Glutamatergic neuron (in vitro differentiated cells): ENCODE results near the gene CHST11. TPM values are rescaled to one million over a fixed set of nuclear protein-coding genes. Genes with fewer than 3 reads are reported as not detected.

Experiments
- DNase-seq: peaks from one replicate; pipeline ENCODE4 v3.0.0; 2022
- H3K27ac Mint-ChIP-seq: one replicate; pipeline ENCODE4 v1.8.0; 2020; ENCODE audit warnings: mild to moderate bottlenecking, mixed read lengths, inconsistent platforms; ENCODE audit not compliant: unreplicated experiment
- H3K27me3 Mint-ChIP-seq: one replicate; pipeline ENCODE4 v1.8.0; 2020; ENCODE audit warnings: mild to moderate bottlenecking, moderate library complexity, mixed read lengths, inconsistent platforms; ENCODE audit not compliant: unreplicated experiment
- H3K36me3 Mint-ChIP-seq: one replicate; pipeline ENCODE4 v1.8.0; 2020; ENCODE audit warnings: mild to moderate bottlenecking, mixed read lengths, inconsistent platforms; ENCODE audit not compliant: unreplicated experiment
- H3K4me1 Mint-ChIP-seq: one replicate; pipeline ENCODE4 v1.8.0; 2020; ENCODE audit warnings: mild to moderate bottlenecking, low read depth, mixed read lengths, inconsistent platforms; ENCODE audit not compliant: unreplicated experiment
- H3K4me3 Mint-ChIP-seq: one replicate; pipeline ENCODE4 v1.8.0; 2020; ENCODE audit warnings: mild to moderate bottlenecking, mixed read lengths, inconsistent platforms; ENCODE audit not compliant: unreplicated experiment
- H3K9me3 Mint-ChIP-seq: one replicate; pipeline ENCODE4 v1.8.0; 2020; ENCODE audit warnings: mild to moderate bottlenecking, moderate library complexity, mixed read lengths, inconsistent platforms; ENCODE audit not compliant: unreplicated experiment
- CTCF ChIP-seq: fragments of 200-600 bp; sonication (generic); IDR thresholded peaks from one replicate; pipeline ENCODE4 v1.5.0; 2021; ENCODE audit not compliant: partially characterized antibody, unreplicated experiment
- total RNA-seq: library from RNA; stranded (reverse); fragmentation: NEBNext Ultra II Directional; extraction: Animal tissue kit (Norgen Biotek cat#: 25700); gene quantifications from one replicate; pipeline ENCODE4 v1.2.1, GENCODE V29; 2021; ENCODE audit not compliant: unreplicated experiment

The CHST11 gene
- total RNA-seq, 1 donor from 2014 or later, result 11.5 TPM

DNA sequence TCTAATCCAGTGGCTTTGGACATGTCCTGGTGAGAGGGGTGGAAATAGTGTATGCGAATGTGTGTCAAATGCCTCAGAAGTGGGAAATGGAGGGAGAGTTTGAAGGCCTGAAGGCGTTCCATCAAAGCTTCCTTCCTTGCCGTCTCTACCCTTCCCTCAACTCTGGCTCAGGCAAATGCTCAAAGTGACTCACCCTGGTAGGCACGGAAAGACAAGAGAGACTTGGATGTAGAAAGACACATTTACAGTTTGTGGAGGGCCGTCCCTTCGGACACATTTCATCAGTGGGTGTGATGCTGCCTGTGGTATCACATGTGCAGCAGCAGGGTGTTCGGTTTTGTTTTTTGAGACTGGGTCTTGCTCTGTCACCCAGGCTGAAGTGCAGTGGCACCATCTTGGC is 36.7 kb downstream of the CHST11 start:
- no peak for TF ChIP-seq CTCF
- Mint-ChIP-seq H3K4me1 (peaks cover 4% of the 10 kb centered on the region), H3K4me3 (no peak overlapping the region), H3K27ac (no peak overlapping the region), H3K36me3 (no peaks in the 10 kb centered on the region), H3K9me3 (peaks cover 3% of the 10 kb centered on the region), H3K27me3 (no peaks in the 10 kb centered on the region)
- DNase-seq, result no peak

DNA sequence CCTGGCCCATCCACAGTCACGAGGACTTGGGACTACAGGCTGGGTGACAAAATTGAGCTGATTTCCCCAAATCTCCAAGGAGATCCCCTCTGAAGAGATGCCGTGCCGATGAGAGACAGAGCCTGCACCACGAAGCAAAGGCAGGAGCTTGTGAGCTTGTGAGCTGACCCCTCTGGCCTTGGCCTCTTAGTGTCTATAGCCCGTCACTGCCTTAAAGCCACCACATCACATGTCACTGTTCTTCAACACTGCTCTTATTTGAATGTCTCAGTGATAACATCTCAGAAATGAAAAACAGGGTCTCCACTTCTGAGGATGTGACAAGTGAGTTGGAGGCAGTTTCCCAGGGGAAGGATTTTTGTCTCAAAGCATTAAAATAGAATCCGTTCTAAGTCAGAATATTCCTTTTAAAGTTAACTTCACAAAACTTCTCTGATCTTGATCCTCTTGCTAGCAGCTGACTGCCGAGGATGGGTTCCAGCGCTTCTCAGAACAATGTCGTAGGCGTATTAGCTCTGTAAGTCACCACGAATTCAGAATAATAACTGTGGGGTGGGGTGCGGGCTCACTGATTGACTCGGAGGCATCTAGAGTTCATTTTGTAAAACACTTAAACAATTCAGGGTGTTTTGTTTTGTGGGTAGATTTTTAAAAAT is 37.5 kb downstream of the CHST11 start:
- no peak overlapping the region for H3K27ac Mint-ChIP-seq
- peaks cover 3% of the 10 kb centered on the region for H3K9me3 Mint-ChIP-seq
- H3K4me1 Mint-ChIP-seq, result peaks cover 4% of the 10 kb centered on the region
- DNase-seq, result no peak
- no peak for TF ChIP-seq CTCF
- no peak overlapping the region for H3K4me3 Mint-ChIP-seq
- no peaks in the 10 kb centered on the region for H3K36me3 Mint-ChIP-seq
- H3K27me3 Mint-ChIP-seq, result no peaks in the 10 kb centered on the region

- TF ChIP-seq CTCF, result no peak
- Mint-ChIP-seq H3K36me3 (no peaks in the 10 kb centered on the region), H3K27me3 (no peaks in the 10 kb centered on the region), H3K27ac (no peak overlapping the region), H3K9me3 (peaks cover 3% of the 10 kb centered on the region), H3K4me3 (no peak overlapping the region), H3K4me1 (peaks cover 4% of the 10 kb centered on the region)
- no peak for DNase-seq
Observed at GRCh38 chr12:104494793-104495158, 38.0 kb downstream of the CHST11 start.

- no peak for DNase-seq
- TF ChIP-seq CTCF, result no peak
- peaks cover 2% of the 10 kb centered on the region for H3K27me3 Mint-ChIP-seq
- peaks cover 4% of the 10 kb centered on the region for H3K9me3 Mint-ChIP-seq
- no peak overlapping the region for H3K4me3 Mint-ChIP-seq
- no peaks in the 10 kb centered on the region for H3K36me3 Mint-ChIP-seq
- peaks cover 4% of the 10 kb centered on the region for H3K4me1 Mint-ChIP-seq
- no peak overlapping the region for H3K27ac Mint-ChIP-seq
Observed at GRCh38 chr12:104495786-104496185, 39.0 kb downstream of the CHST11 start.

DNA sequence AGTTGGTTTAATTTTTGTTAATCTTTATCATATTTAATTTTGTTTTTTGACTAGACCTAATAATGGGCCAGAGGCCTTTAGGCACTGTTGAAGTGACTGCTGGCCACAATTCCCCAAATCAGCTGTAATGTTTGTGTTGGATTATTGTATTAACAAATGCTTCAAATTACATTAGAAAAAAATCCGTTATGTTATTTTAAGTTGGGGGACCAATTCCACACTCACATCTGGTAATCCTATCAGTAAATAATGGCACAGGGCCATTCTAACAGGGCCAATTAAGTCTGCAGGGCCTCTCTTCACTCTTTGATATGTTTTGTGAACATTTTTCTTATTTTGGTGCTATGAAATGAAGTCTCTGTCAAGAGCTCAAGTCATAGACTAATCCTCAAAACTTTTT is 39.6 kb downstream of the CHST11 start:
- no peak for TF ChIP-seq CTCF
- Mint-ChIP-seq H3K9me3 (peaks cover 5% of the 10 kb centered on the region), H3K4me3 (no peak overlapping the region), H3K4me1 (peaks cover 4% of the 10 kb centered on the region), H3K27me3 (peaks cover 2% of the 10 kb centered on the region), H3K27ac (no peak overlapping the region), H3K36me3 (no peaks in the 10 kb centered on the region)
- no peak for DNase-seq
